GM18526 (cell line): Measurements from ENCODE around the gene PTPRK.

ENCODE experiments used
- POLR2A ChIP-seq: IDR thresholded peaks from 3 replicates; pipeline ENCODE4 v1.6.1; 2011; ENCODE audit not compliant: insufficient read length; ENCODE audit errors: extremely low read depth

Gene PTPRK

DNA sequence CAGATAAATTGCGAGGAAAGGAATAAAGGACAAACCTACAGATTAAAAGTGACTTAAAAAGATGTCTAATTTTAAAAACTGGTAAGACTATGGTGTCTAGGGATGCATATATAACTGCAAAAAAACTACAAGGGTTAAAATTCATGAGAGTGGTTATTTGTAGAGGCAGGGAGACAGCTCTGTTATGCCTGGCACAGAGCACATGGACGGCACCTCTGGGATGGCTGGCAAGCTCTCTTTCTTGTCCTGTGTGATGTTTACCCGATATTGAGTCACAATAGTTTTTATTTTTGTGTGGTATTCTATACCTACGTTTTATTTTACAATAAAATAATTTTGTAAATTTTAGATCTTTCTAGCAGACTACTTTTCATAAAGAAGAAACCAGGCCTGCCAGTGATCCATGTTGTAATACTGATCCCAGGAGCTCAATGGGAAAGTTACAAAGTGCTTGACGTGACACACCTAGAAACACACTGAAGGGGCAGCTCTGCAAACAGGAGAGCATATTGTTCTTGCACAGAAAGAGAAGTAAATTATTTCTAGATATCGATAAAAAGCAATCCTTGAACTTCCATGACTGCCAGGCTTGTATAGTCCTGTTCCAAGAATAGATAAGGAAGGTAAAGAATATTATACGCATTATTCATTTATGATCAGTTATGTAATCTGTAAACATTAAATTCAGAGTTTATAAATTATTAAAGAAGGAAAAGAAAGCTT, 290.0 kb downstream of the PTPRK start:
- no peak for TF ChIP-seq POLR2A

DNA sequence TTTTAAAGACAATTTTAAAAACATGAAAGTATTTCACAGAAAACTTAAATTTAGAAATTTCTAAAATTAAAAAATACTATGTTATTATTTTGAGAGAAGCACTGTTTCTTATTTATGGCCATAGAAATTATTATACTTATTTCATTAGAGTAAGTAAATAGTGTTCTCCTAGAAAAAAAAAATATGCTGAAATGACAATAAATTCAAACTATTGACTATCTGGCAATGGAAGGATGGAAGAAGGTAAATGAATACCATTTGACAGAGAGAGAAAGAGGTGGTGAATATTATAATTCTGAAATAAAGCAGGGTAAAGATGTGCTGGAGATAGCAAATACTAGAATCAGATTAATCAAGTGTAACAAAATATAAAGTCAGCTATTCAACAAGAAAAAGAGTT, 294.8 kb downstream of the PTPRK start:
- TF ChIP-seq POLR2A: no peak

DNA sequence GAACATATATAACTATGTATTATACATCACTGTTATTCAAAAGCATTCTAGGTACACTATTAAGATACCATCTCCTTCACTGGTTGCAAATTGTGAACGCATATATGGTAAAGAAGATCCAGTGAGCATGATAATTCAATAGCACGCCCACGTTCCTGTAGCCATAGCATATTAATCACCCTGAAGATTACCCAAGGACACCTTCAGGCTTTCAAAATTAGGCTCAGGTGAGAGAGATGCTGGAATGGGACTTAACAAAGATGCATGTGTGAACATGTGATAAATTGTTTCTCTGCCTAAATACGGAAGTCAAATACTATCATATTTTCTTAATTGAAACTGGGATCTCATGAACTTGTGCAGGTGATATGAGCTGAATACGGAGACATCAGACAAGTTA, 303.5 kb downstream of the PTPRK start:
- no peak for TF ChIP-seq POLR2A

DNA sequence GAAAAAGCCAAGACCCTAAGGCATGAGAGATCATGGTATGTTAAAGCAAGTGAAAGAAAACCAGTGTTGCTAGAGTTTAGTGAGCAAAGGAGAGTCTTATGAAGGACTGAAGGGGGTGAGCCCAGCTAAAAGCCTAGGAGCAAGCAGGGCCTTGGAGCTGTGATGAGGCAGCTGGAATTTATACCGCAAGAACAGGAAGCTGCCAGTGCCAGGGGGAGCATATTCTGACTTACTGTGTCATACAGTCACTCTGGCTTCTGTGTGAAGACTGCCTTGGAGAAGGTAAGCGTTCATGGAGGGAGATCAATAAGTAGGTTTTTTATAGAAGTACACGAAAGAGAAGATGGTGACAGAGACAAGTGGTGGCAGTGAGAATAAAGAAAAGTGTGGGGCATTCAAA, 310.6 kb downstream of the PTPRK start:
- TF ChIP-seq POLR2A: no peak

DNA sequence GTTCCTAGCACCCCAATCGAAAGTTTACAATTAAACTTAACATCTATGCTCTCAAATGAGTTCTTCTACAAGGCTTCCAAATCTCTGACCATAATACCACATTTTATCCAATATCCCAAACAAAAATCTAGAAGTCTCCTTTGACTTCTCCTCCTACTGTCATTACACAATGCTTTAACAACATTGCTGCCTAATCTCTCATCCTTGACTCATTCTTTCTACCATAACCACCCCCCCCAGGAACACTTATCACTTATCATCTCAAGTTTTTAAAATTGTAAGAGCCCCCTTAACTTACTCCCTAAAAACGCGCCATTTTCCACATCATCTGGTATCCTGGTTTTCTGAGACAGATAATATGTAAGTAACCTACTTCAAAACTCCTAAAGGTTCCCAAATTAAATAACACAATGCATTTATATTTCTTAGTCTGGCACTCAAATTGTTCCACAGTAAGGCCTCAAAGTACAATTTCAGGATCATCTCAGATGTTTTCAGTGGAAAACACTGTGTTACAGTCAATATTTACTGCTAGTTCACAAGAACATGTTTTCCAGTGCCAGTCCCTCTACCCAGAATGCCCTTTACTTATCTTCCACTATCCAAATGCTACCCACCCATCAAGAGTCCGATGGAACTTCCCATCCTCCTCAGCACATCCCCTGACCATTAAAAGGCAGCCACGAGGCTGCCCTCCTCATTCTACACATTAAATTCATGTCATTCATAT, 311.4 kb downstream of the PTPRK start:
- no peak for TF ChIP-seq POLR2A

DNA sequence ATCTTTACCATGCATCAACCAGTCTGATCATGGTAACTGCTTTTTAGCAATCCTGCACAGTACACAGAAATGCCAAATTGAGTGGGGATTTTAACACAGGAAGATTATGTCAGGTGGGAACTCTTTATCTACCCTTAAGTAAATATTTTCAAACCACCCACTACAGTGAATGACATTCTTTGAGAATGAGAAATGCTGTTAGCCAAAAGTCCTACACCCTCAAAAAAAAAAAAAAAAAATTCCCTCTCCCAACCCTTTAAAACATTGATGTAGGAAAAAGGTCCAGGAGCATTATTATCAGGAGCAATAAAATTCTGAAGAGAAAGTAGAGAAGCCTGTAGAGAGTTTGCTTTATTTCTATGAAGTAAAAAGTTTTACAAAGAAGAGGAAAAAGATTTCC, 312.3 kb downstream of the PTPRK start:
- no peak for TF ChIP-seq POLR2A

DNA sequence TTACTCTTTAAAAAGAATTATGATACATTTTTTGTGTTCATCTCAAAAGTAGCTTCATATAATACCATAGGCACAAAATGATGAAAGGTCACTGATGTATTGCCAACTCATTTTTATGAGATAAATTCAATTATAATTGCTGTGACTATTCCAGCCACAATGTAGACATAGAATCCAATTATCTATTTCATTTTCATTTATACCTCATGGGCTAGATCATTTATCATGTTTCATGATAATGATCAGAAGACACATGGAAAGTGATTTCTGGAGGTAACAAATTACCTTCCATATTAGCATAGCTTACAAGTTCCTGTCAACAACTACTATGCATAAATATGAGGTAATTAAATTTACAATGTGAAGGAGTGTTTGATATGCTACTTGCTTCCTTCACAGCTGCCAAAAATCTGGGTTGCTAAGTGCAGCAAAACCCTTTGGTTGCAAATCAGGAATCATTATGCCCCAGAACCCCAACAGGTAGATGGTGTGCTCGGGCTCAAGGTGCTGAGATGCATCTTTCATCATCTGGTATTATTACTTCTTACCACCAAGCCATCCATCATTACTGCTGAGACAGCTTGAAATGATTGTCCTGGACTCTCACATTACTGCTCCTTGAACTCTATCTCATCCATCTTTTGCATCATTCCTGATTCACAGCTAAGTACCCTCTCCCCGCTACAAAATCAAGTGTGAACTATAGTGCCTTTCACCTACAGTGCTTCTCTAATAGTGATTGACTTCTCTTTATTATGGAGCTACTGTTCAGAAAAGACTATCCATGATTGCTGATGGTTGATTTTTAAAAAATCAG, 313.6 kb downstream of the PTPRK start:
- TF ChIP-seq POLR2A: no peak

DNA sequence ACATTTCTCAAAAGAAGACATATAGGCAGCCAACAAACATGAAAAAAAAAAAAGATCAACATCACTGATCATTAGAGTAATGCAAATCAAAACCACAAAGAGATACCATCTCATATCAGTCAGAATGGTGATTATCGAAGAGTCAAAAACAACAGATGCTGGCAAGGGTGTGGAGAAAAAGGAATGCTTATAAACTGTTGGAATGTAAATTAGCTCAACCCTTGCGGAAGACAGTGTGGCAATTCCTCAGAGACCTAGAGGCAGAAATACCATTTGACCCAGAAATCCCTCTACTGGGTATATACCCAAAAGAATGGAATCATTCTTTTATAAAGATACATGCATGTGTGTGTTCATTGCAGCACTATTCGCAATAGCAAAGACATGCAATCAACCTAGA, 315.8 kb downstream of the PTPRK start:
- no peak for TF ChIP-seq POLR2A

DNA sequence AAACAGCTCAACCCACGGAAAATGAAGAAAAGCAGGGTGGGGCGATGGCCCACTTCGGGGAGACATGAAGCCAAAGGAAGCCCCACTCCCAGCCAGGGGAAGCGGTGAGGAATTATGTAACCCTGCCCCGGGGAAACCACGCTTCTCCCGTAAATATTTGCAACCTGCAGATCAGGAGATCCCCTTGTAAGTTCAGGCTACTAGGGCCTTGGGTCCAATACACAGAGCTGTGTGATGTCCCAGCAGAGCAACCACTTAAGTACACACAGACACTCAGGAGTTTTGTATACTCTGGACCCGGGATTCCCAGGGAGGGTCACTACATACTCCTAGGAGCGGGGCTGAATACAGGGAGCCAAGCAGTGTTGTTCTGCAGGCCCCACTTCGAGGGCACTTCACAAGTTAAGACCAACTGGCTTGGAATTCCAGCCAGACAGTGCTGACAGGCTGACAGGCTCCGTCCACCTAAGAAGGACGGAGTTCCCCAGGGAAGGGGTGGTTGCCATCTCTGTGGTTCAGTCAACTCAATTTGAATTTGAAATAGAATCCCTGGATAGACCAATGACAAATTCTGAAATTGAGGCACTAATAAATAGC, 318.1 kb downstream of the PTPRK start:
- TF ChIP-seq POLR2A: no peak

DNA sequence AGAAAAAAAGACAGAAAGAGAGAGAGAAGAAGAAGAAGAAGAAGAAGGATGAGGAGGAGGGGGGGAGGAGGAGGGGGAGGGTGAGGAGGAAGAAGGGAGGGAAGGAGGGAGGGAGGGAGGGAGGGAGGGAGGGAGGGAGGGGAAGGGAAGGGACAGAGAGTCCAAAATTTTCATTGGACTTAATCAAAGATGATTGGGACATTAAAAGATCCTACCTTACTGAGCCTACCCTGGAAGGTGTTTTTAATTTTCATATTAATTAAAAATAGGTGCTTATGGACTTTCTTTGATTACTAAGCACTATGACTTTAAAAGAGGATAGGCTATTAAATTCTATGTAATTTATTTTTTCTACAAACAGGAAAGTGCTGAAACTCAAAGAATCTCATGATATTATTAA, 319.6 kb downstream of the PTPRK start:
- no peak for TF ChIP-seq POLR2A

DNA sequence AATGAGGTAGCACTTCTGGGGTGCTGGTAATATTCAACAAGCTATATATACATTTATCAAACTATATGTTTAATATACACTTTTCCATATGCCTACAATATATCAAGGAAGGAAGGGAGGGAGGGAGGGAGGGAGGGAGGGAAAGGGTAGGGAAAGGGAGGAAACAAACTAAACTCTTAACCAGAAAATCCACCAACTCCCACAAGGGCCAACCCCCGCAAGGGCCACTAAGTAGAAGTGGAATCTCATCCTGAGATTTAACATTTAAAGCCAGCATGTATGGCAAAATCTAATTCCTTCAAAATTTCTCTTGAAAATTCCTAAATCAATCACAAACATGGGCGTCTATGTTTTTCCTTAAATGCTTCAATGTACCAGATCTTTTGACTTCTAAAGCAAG, 320.9 kb downstream of the PTPRK start:
- TF ChIP-seq POLR2A: no peak

DNA sequence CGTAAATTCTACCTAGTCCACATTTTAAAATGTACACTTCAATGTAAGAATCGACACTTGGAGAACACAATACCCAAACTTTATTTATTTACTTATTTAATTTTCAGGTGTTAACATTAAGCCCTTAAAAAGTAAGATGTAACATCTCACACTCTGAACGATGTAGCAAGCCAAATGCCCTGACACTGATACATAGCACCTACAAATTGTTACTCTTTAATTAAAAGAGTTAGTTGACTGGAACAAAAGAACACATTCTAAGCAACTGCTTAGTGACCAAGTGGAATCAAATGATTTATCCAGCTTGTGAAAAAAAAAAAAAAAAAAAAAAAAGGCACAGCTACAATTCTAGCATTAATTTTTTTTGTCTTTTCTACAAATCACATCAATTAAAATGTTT, 327.4 kb downstream of the PTPRK start:
- TF ChIP-seq POLR2A: no peak

DNA sequence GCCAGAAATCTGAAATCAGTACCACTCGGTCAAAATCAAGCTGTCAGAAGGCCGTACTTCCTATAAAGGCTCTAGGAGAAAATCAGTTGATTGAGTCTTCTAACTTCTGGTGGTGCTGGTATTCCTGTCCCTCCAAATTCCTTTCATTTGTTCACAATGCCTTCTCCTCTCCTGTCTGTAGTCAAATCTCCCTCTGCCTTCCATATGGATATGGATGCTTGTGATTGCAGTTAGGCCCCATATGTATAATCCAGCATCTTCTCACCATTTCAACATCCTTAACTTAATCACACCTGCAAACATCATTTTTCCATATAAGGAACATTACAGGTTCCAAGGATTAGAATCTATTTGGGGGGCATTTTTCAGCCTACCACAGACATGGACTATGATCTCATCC, 331.7 kb downstream of the PTPRK start:
- TF ChIP-seq POLR2A: no peak

DNA sequence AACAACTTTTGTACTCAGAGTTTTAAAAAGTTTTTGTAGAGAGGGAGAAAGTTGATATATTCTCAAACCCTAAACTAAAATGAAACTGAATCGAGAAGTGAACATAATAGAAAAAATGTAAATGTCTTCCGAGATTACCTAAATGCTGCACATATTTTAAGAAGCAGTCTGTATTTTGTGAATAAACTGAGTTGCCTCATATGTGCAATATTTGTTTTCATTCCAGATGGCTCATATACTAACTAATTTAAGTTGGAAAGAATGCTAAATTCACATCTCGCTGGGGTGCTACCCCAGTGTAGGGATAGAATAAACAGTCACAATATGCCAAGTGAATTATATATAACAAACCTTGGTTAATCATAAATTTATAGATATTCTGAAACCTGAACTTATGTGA, 333.7 kb downstream of the PTPRK start:
- no peak for TF ChIP-seq POLR2A

DNA sequence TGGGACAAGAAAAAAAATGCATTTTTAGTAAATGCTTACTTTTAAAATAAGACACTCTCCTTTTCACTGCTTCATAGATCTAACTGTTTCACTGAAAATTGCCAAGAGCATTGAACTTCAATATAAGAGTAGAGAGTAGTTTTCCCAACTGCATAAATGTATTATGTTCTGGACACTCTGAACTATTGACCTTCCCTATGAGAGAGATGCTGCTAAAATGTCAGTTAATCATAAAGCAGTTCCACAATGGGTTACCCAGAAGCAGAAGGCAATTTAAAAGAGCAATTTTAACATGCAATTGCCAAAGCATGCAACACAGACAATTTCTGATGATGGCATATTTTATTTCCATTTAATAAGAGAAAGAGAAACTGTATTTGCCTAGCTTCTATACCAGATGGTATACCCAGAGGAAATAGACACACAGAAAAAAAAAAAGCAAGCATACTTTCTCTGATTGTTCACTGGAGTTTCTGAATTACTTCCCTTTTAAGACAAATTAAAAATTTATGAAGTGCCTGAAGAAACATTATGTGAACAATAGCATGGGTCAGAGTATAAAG, 340.4 kb downstream of the PTPRK start:
- no peak for TF ChIP-seq POLR2A
